ENCODE measurements around the gene FRMPD4. TPM values are rescaled to one million over a fixed set of nuclear protein-coding genes. Genes with fewer than 3 reads are reported as not detected.

Gene FRMPD4
- total and polyA plus RNA-seq, 2 donors (not counting 3 experiments of a cell fraction or from before 2014, with no cell fraction given) = not detected

GRCh38 chrX:12721042-12721441 lies 582.8 kb downstream of the FRMPD4 start:
- DNase-seq (ENCODE audit: low read depth, low spot score) (no peak), FAIRE-seq (no peak)
- intact Hi-C loops (cut with micrococcal nuclease) = no loop called here
- Histone ChIP-seq H3K4me1 (ENCODE audit: control insufficient read depth, extremely low read depth, insufficient read depth, low read length) (no peaks in the 10 kb centered on the region), H3K27ac (ENCODE audit: insufficient read depth, low read depth, low read length) (no peak overlapping the region), H2AFZ (ENCODE audit: low read depth, low read length) (no peak overlapping the region), H3K9me3 (replicated peaks; ENCODE audit: control insufficient read depth, insufficient read depth, low read length) (no peaks in the 10 kb centered on the region), H3K79me2 (ENCODE audit: control insufficient read depth, insufficient read depth, low read length) (no peaks in the 10 kb centered on the region), H3K36me3 (ENCODE audit: control insufficient read depth in 2 of 2, extremely low read depth in 1 of 2, insufficient read depth in 2 of 2, low read length in 2 of 2) (no peaks in the 10 kb centered on the region), H3K4me3 (replicated peaks in 1 of 3; ENCODE audit: insufficient read depth in 1 of 3, low read depth in 1 of 3, low read length in 3 of 3) (no peak overlapping the region), H4K20me1 (replicated peaks; ENCODE audit: control insufficient read depth, extremely low read depth, insufficient read depth, low read length) (no peaks in the 10 kb centered on the region), H3K27me3 (ENCODE audit: control insufficient read depth in 2 of 2, insufficient read depth in 2 of 2, low read length in 2 of 2) (no peaks in the 10 kb centered on the region), H3K9me1 (replicated peaks; ENCODE audit: control insufficient read depth, extremely low read depth, insufficient read depth, low read length) (no peaks in the 10 kb centered on the region), H3K9ac (replicated peaks; ENCODE audit: extremely low read depth, insufficient read depth, low read length) (no peak overlapping the region), H3K4me2 (ENCODE audit: insufficient read depth, low read length) (no peak overlapping the region)
- CTCF ChIA-PET = interaction anchor here (1.5 kb wide), 1 partner anchor 19 kb away, joined by 8 read pairs; no protein-coding TSS in a partner anchor
- no peak for TF ChIP-seq MAX (IDR thresholded peaks at IDR 0.05; ENCODE audit: insufficient read depth, insufficient read length)
- TF ChIP-seq POLR2AphosphoS5 (IDR thresholded peaks at IDR 0.05; ENCODE audit: insufficient read depth, low read depth, low read length) = no peak
- TF ChIP-seq GATA2 (IDR thresholded peaks at IDR 0.05; ENCODE audit: insufficient read depth, insufficient read length, low read depth, low read length) = no peak
- no peak for TF ChIP-seq EZH2 (IDR thresholded peaks at IDR 0.05; ENCODE audit: borderline replicate concordance, low read depth, low read length, severe bottlenecking)
- TF ChIP-seq MYC (IDR thresholded peaks at IDR 0.05; ENCODE audit: low read depth, low read length) = no peak
- TF ChIP-seq POLR2A (IDR thresholded peaks at IDR 0.05; ENCODE audit: low read depth, low read length) = no peak
- no peak for TF ChIP-seq FOS (IDR thresholded peaks at IDR 0.05; ENCODE audit: borderline replicate concordance, insufficient read depth, low read length)
- no peak for TF ChIP-seq CTCF (IDR thresholded peaks at IDR 0.05; ENCODE audit: extremely low read depth in 1 of 2, insufficient read depth in 1 of 2, low read depth in 1 of 2, low read length in 2 of 2)
- no peak for TF ChIP-seq JUN (IDR thresholded peaks at IDR 0.05; ENCODE audit: borderline replicate concordance, insufficient read depth, insufficient read length, low read depth)
- POLR2A ChIA-PET = no interaction called here
- no TSS peak for BruUV-seq (replicated peaks)
- dilution Hi-C loops (cut with MboI; ENCODE audit: extremely low pct_ligation_motif_present, low sequenced_read_pairs) = no loop called here
